Mucosa of rectum (tissue), 2 donors: Measurements from ENCODE around the gene IGDCC3.

Experiments
- H3K27ac ChIP-seq, 2 donors: one replicate each; pipeline ENCODE4 v1.7.0; 2013; ENCODE audit warnings: inconsistent platforms in 2 of 2, low read depth in 2 of 2, low read length in 2 of 2
- H3K27me3 ChIP-seq, 2 donors: one replicate each; pipeline ENCODE4 v1.7.0; 2013; ENCODE audit warnings: low read length in 2 of 2; ENCODE audit not compliant: control insufficient read depth in 2 of 2, insufficient read depth in 2 of 2
- H3K36me3 ChIP-seq, 2 donors: one replicate each; pipeline ENCODE4 v1.7.0; 2013; ENCODE audit warnings: low read length in 2 of 2; ENCODE audit not compliant: control insufficient read depth in 2 of 2, insufficient read depth in 2 of 2
- H3K4me1 ChIP-seq, 2 donors: one replicate each; pipeline ENCODE4 v1.7.0; 2013; ENCODE audit warnings: low read length in 2 of 2, mild to moderate bottlenecking in 1 of 2; ENCODE audit not compliant: control insufficient read depth in 2 of 2, insufficient read depth in 2 of 2
- H3K4me3 ChIP-seq, 2 donors: one replicate each; pipeline ENCODE4 v1.7.0; 2013; ENCODE audit warnings: low read length in 2 of 2
- H3K9ac ChIP-seq, 2 donors: one replicate each; pipeline ENCODE4 v1.7.0; 2013; ENCODE audit warnings: low read length in 2 of 2, low read depth in 1 of 2, mild to moderate bottlenecking in 1 of 2
- H3K9me3 ChIP-seq, 2 donors: one replicate each; pipeline ENCODE4 v1.7.0; 2013; ENCODE audit warnings: low read length in 2 of 2; ENCODE audit not compliant: control insufficient read depth in 2 of 2
- donor health status: healthy.
- donor health status: Normal muscosa, but diverticular disease.

Gene IGDCC3

GRCh38 chr15:65389226-65389625 is 11.4 kb upstream of the IGDCC3 start:
- H3K9me3 ChIP-seq: no peaks in the 10 kb centered on the region
- no peak overlapping the region for H3K27ac ChIP-seq
- peaks cover 14 to 21% of the 10 kb centered on the region in 2 donors for H3K27me3 ChIP-seq
- no peak overlapping the region for H3K4me3 ChIP-seq
- H3K4me1 ChIP-seq: peaks cover 8 to 11% of the 10 kb centered on the region in 2 donors
- H3K9ac ChIP-seq: no peak overlapping the region
- no peaks in the 10 kb centered on the region for H3K36me3 ChIP-seq

GRCh38 chr15:65388306-65389080 is 10.7 kb upstream of the IGDCC3 start:
- no peak overlapping the region for H3K27ac ChIP-seq
- H3K4me3 ChIP-seq: no peak overlapping the region
- H3K4me1 ChIP-seq: peaks cover 8 to 11% of the 10 kb centered on the region in 2 donors
- no peaks in the 10 kb centered on the region for H3K36me3 ChIP-seq
- no peaks in the 10 kb centered on the region for H3K9me3 ChIP-seq
- no peak overlapping the region for H3K9ac ChIP-seq
- H3K27me3 ChIP-seq: peaks cover 7 to 17% of the 10 kb centered on the region in 2 donors

- no peak overlapping the region for H3K27ac ChIP-seq
Observed at GRCh38 chr15:65386886-65387285, 9.1 kb upstream of the IGDCC3 start.

GRCh38 chr15:65386376-65386775 is 8.6 kb upstream of the IGDCC3 start:
- no peaks in the 10 kb centered on the region for H3K36me3 ChIP-seq
- no peak overlapping the region for H3K27ac ChIP-seq
- H3K4me1 ChIP-seq: peaks cover 8 to 11% of the 10 kb centered on the region in 2 donors
- no peaks in the 10 kb centered on the region for H3K9me3 ChIP-seq
- no peak overlapping the region for H3K9ac ChIP-seq
- peaks cover 5 to 9% of the 10 kb centered on the region in 2 donors for H3K27me3 ChIP-seq
- no peak overlapping the region for H3K4me3 ChIP-seq

More at GRCh38 chr15:65386886-65387285, 9.1 kb upstream of the IGDCC3 start:
- no peak overlapping the region for H3K9ac ChIP-seq
- H3K36me3 ChIP-seq: no peaks in the 10 kb centered on the region
- no peak overlapping the region for H3K4me3 ChIP-seq
- no peaks in the 10 kb centered on the region for H3K9me3 ChIP-seq
- peaks cover 5 to 9% of the 10 kb centered on the region in 2 donors for H3K27me3 ChIP-seq
- peaks cover 8 to 11% of the 10 kb centered on the region in 2 donors for H3K4me1 ChIP-seq

GRCh38 chr15:65385870-65386258 is 8.1 kb upstream of the IGDCC3 start:
- no peak overlapping the region for H3K4me3 ChIP-seq

GRCh38 chr15:65384895-65385869 is 7.4 kb upstream of the IGDCC3 start:
- H3K36me3 ChIP-seq: no peaks in the 10 kb centered on the region
- H3K4me1 ChIP-seq: peaks cover 8 to 11% of the 10 kb centered on the region in 2 donors
- H3K27ac ChIP-seq: no peak overlapping the region
- no peaks in the 10 kb centered on the region for H3K9me3 ChIP-seq
- peak overlapping the region; percentile 43 to 68 for H3K4me3 ChIP-seq
- peaks cover 5 to 6% of the 10 kb centered on the region in 2 donors for H3K27me3 ChIP-seq
- peak overlapping the region in 1 of 2 donors; percentile 37 for H3K9ac ChIP-seq

More at GRCh38 chr15:65385870-65386258, 8.1 kb upstream of the IGDCC3 start:
- H3K27ac ChIP-seq: no peak overlapping the region
- no peaks in the 10 kb centered on the region for H3K36me3 ChIP-seq
- H3K4me1 ChIP-seq: peaks cover 8 to 11% of the 10 kb centered on the region in 2 donors
- no peak overlapping the region for H3K9ac ChIP-seq
- no peaks in the 10 kb centered on the region for H3K9me3 ChIP-seq
- peaks cover 5 to 6% of the 10 kb centered on the region in 2 donors for H3K27me3 ChIP-seq

- peaks cover 6 to 8% of the 10 kb centered on the region in 2 donors for H3K27me3 ChIP-seq
- H3K27ac ChIP-seq: no peak overlapping the region
- H3K36me3 ChIP-seq: no peaks in the 10 kb centered on the region
- no peaks in the 10 kb centered on the region for H3K9me3 ChIP-seq
- H3K4me3 ChIP-seq: no peak overlapping the region
- H3K4me1 ChIP-seq: peaks cover 8 to 11% of the 10 kb centered on the region in 2 donors
- H3K9ac ChIP-seq: peak overlapping the region in 1 of 2 donors; percentile 41
Observed at GRCh38 chr15:65384505-65384894, 6.7 kb upstream of the IGDCC3 start.

- Histone ChIP-seq H3K36me3 (no peaks in the 10 kb centered on the region), H3K27me3 (peaks cover 7 to 10% of the 10 kb centered on the region in 2 donors), H3K9me3 (no peaks in the 10 kb centered on the region), H3K9ac (no peak overlapping the region), H3K27ac (no peak overlapping the region), H3K4me3 (no peak overlapping the region), H3K4me1 (peaks cover 8 to 11% of the 10 kb centered on the region in 2 donors)
Observed at GRCh38 chr15:65383991-65384390, 6.2 kb upstream of the IGDCC3 start.

GRCh38 chr15:65383456-65383855 is 5.7 kb upstream of the IGDCC3 start:
- Histone ChIP-seq H3K9ac (no peak overlapping the region), H3K27ac (no peak overlapping the region), H3K36me3 (no peaks in the 10 kb centered on the region), H3K4me3 (no peak overlapping the region), H3K4me1 (peaks cover 8 to 11% of the 10 kb centered on the region in 2 donors), H3K27me3 (peaks cover 10 to 11% of the 10 kb centered on the region in 2 donors), H3K9me3 (no peaks in the 10 kb centered on the region)

- peaks cover 14 to 15% of the 10 kb centered on the region in 2 donors for H3K27me3 ChIP-seq
- H3K4me1 ChIP-seq: peaks cover 8 to 11% of the 10 kb centered on the region in 2 donors
- H3K4me3 ChIP-seq: no peak overlapping the region
- H3K36me3 ChIP-seq: no peaks in the 10 kb centered on the region
- no peak overlapping the region for H3K27ac ChIP-seq
- H3K9me3 ChIP-seq: no peaks in the 10 kb centered on the region
- no peak overlapping the region for H3K9ac ChIP-seq
Observed at GRCh38 chr15:65382921-65383320, 5.1 kb upstream of the IGDCC3 start.
